Nephron (organoid): ENCODE results near the gene MLKL.
"Not testable (repeated sequence)": the region's sequence is repeated elsewhere in the genome, so short reads cannot be mapped to it uniquely, and the experiment has no call there.

Experiments
- H3K27ac Mint-ChIP-seq, 3 experiments: 2 replicates each; pipeline ENCODE4 v1.8.0; 2020; ENCODE audit warnings: mixed read lengths in 3 of 3, mild to moderate bottlenecking in 2 of 3, moderate library complexity in 1 of 3
- H3K27me3 Mint-ChIP-seq: 2 replicates; pipeline ENCODE4 v1.8.0; 2021; ENCODE audit warnings: low read depth, mild to moderate bottlenecking, moderate library complexity, mixed read lengths
- H3K36me3 Mint-ChIP-seq: 2 replicates; pipeline ENCODE4 v1.8.0; 2020; ENCODE audit warnings: low read depth, mixed read lengths
- H3K4me1 Mint-ChIP-seq: 2 replicates; pipeline ENCODE4 v1.8.0; 2020; ENCODE audit warnings: mixed read lengths
- H3K4me3 Mint-ChIP-seq, 3 experiments: 2 replicates each; pipeline ENCODE4 v1.8.0; 2020; ENCODE audit warnings: mild to moderate bottlenecking in 3 of 3, mixed read lengths in 3 of 3, moderate library complexity in 2 of 3
- H3K9me3 Mint-ChIP-seq: 2 replicates; pipeline ENCODE4 v1.8.0; 2020; ENCODE audit warnings: mixed read lengths
- CTCF ChIP-seq, 3 experiments: fragments of 200-600 bp; sonication (generic); IDR thresholded peaks; one replicate each; pipeline ENCODE4 v1.5.0; 2021; ENCODE audit warnings: antibody characterized with exemption in 3 of 3; ENCODE audit not compliant: unreplicated experiment in 3 of 3

Gene MLKL

GRCh38 chr16:74661064-74661463 lies 39.6 kb downstream of the MLKL start:
- H3K36me3 Mint-ChIP-seq, result peaks cover 76% of the 10 kb centered on the region
- H3K4me3 Mint-ChIP-seq, result no peak overlapping the region
- H3K27me3 Mint-ChIP-seq, result no peaks in the 10 kb centered on the region
- no peak overlapping the region for H3K27ac Mint-ChIP-seq
- peaks cover 6% of the 10 kb centered on the region for H3K4me1 Mint-ChIP-seq
- no peak for TF ChIP-seq CTCF (IDR thresholded peaks at IDR 0.05; ENCODE audit: unreplicated experiment in 3 of 3)
- no peaks in the 10 kb centered on the region for H3K9me3 Mint-ChIP-seq

GRCh38 chr16:74660383-74660782 lies 40.3 kb downstream of the MLKL start:
- Mint-ChIP-seq H3K4me3 (no peak overlapping the region), H3K27ac (no peak overlapping the region), H3K27me3 (no peaks in the 10 kb centered on the region)

GRCh38 chr16:74659041-74659440 lies 41.6 kb downstream of the MLKL start:
- no peak overlapping the region for H3K27ac Mint-ChIP-seq
- H3K4me3 Mint-ChIP-seq, result no peak overlapping the region
- H3K4me1 Mint-ChIP-seq, result peaks cover 6% of the 10 kb centered on the region
- no peaks in the 10 kb centered on the region for H3K27me3 Mint-ChIP-seq
- no peaks in the 10 kb centered on the region for H3K9me3 Mint-ChIP-seq
- no peak for TF ChIP-seq CTCF (IDR thresholded peaks at IDR 0.05; ENCODE audit: unreplicated experiment in 3 of 3)
- H3K36me3 Mint-ChIP-seq, result peaks cover 78% of the 10 kb centered on the region

More at GRCh38 chr16:74660383-74660782, 40.3 kb downstream of the MLKL start:
- no peak for TF ChIP-seq CTCF (IDR thresholded peaks at IDR 0.05; ENCODE audit: unreplicated experiment in 3 of 3)
- Mint-ChIP-seq H3K36me3 (peaks cover 81% of the 10 kb centered on the region), H3K4me1 (peaks cover 6% of the 10 kb centered on the region), H3K9me3 (no peaks in the 10 kb centered on the region)

- Mint-ChIP-seq H3K27me3 (no peaks in the 10 kb centered on the region), H3K27ac (no peak overlapping the region), H3K4me3 (no peak overlapping the region), H3K4me1 (peaks cover 6% of the 10 kb centered on the region), H3K36me3 (peaks cover 69% of the 10 kb centered on the region), H3K9me3 (no peaks in the 10 kb centered on the region)
- no peak for TF ChIP-seq CTCF (IDR thresholded peaks at IDR 0.05; ENCODE audit: unreplicated experiment in 3 of 3)
These were observed 42.6 kb downstream of the MLKL start for GRCh38 chr16:74657870-74658642.

GRCh38 chr16:74654536-74655050 lies 46.1 kb downstream of the MLKL start:
- Mint-ChIP-seq H3K9me3 (no peaks in the 10 kb centered on the region), H3K36me3 (peaks cover 52% of the 10 kb centered on the region), H3K4me1 (no peaks in the 10 kb centered on the region), H3K27ac (no peak overlapping the region), H3K27me3 (no peaks in the 10 kb centered on the region), H3K4me3 (no peak overlapping the region)
- TF ChIP-seq CTCF (IDR thresholded peaks at IDR 0.05; ENCODE audit: unreplicated experiment in 3 of 3), result no peak

- peaks cover 50% of the 10 kb centered on the region for H3K36me3 Mint-ChIP-seq
- H3K4me3 Mint-ChIP-seq, H3K4me1 Mint-ChIP-seq, H3K9me3 Mint-ChIP-seq, H3K27ac Mint-ChIP-seq, H3K27me3 Mint-ChIP-seq: not testable (repeated sequence)
These were observed 47.8 kb downstream of the MLKL start for GRCh38 chr16:74652883-74653282.
